ENCODE data around the gene CACNB1.
A peak's percentile ranks its signal among the peaks of the same experiment; 100 is the strongest.

Gene CACNB1

GRCh38 chr17:39200070-39200879 is 2.8 kb upstream of the CACNB1 start, which contains the start of gene RPL19:
Gene RPL19, plus strand, starts transcription at chr17:39200283. Its CDS starts 62 bp downstream, at chr17:39200345.
- no peak for TF ChIP-seq CTCF (conservative IDR thresholded peaks at IDR 0.05; ENCODE audit: low read depth, low read length)
- DNase-seq (ENCODE audit: low read depth), result peak; percentile 44
- H3K4me3 ChIP-seq (ENCODE audit: low read depth, low read length), result peak within 1 kb of the TSS; percentile 91

GRCh38 chr17:39199820-39200069 is 2.3 kb upstream of the CACNB1 start:
- peak; percentile 97 for DNase-seq (ENCODE audit: low read depth)
- no peak for TF ChIP-seq CTCF (conservative IDR thresholded peaks at IDR 0.05; ENCODE audit: low read depth, low read length)
- H3K4me3 ChIP-seq (ENCODE audit: low read depth, low read length), result peak overlapping the region; percentile 91

GRCh38 chr17:39198186-39198566 is 707 bp upstream of the CACNB1 start:
- no peak for TF ChIP-seq CTCF (conservative IDR thresholded peaks at IDR 0.05; ENCODE audit: low read depth, low read length)
- no peak for DNase-seq (ENCODE audit: low read depth)
- H3K4me3 ChIP-seq (ENCODE audit: low read depth, low read length), result peak overlapping the region; percentile 75

- TF ChIP-seq CTCF (conservative IDR thresholded peaks at IDR 0.05; ENCODE audit: low read depth, low read length), result no peak
- DNase-seq (ENCODE audit: low read depth), result no peak
- peak overlapping the region; percentile 75 for H3K4me3 ChIP-seq (ENCODE audit: low read depth, low read length)
These were observed 619 bp downstream of the CACNB1 start for GRCh38 chr17:39196808-39197291.

GRCh38 chr17:39196241-39196807 is 1.1 kb downstream of the CACNB1 start:
- DNase-seq (ENCODE audit: low read depth), result no peak
- H3K4me3 ChIP-seq (ENCODE audit: low read depth, low read length), result peak overlapping the region; percentile 75
- no peak for TF ChIP-seq CTCF (conservative IDR thresholded peaks at IDR 0.05; ENCODE audit: low read depth, low read length)

GRCh38 chr17:39195568-39196160 is 1.8 kb downstream of the CACNB1 start:
- H3K4me3 ChIP-seq (ENCODE audit: low read depth, low read length), result no peak overlapping the region
- DNase-seq (ENCODE audit: low read depth), result no peak
- TF ChIP-seq CTCF (conservative IDR thresholded peaks at IDR 0.05; ENCODE audit: low read depth, low read length), result no peak

All from choroid plexus epithelial cell (primary cell).